PC-9 (cell line): Measurements from ENCODE around the gene ZDHHC11.

ENCODE experiments used
- CTCF ChIP-seq: fragments of 200-600 bp; sonication (generic); conservative IDR thresholded peaks from 2 replicates; pipeline ENCODE4 v1.6.1; 2017; ENCODE audit warnings: mixed run types, antibody characterized with exemption, mild to moderate bottlenecking, moderate library complexity
- EZH2 ChIP-seq: fragments of 200-600 bp; sonication (generic); IDR thresholded peaks from 2 replicates; pipeline ENCODE4 v1.8.0; 2017; ENCODE audit warnings: antibody characterized with exemption, low read depth

- no peak for TF ChIP-seq CTCF
- TF ChIP-seq EZH2, result no peak
Observed at GRCh38 chr5:886036-886435, 35.2 kb upstream of the ZDHHC11 start.
